CD4-positive, alpha-beta T cell treated with Interleukin-15 for 1 hour (primary cell): ENCODE results near the gene ORC5.
"Not testable (repeated sequence)": the region's sequence is repeated elsewhere in the genome, so short reads cannot be mapped to it uniquely, and the experiment has no call there.

ENCODE experiments used
- DNase-seq: peaks from one replicate; pipeline ENCODE4 v3.0.0-alpha.2; 2020

The ORC5 gene

DNA sequence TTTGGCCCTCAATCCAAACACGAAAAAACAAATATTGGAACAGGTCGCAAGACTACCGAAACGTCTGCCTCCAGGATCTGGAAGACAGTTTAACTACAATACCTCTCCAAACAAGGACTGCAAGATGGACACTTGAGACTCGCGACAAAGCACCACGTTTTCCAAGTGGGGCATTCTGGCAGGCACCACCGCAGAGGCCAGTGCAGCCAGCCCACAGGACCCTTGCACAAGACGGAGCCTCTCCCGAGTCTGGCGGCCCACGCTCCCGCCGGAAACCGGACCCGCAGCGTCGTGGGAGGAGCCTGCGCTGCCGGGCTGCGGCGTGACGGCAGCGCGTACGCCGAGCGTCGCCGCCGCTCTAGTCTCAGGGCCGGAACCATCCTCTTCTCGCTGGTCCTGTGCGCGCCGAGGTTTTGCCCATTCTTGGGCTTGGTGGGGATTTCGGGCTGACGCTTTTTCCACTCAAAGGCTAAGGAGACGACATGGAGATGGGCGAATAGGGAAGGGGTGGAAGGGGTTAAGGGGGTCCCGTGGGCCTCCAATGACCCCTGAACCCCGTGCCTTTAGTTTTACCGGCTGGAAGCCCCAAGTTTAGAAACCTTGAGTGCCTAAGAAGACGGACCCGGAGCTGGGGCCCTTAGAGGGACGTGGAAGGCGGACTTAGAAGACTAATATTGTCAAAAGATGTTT is at the start of gene ORC5:
TSS of gene ORC5 (minus strand) at position 283 of the 690 bp plus-strand sequence. CDS start at position 174, 109 bp downstream.
- peak; percentile 73 for DNase-seq

DNA sequence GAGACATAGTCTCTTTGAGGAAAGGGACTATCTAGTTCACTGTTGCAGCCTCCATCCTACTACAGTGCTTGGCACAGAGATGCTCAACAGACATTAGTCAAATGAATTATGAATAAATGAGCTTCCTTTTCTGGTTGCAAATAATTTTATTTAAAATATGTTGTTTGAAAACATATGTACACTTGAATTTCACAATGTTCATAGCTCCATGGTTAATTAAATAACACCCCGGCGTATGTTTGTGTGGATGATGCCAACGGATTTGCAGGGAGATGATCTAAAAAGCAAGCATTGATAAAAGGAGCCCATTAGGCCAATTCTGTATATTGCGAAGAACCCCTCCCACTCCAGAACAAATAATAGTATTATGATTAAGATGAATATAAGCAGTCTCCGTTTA is 47.8 kb upstream of the ORC5 start:
- DNase-seq, result no peak

DNA sequence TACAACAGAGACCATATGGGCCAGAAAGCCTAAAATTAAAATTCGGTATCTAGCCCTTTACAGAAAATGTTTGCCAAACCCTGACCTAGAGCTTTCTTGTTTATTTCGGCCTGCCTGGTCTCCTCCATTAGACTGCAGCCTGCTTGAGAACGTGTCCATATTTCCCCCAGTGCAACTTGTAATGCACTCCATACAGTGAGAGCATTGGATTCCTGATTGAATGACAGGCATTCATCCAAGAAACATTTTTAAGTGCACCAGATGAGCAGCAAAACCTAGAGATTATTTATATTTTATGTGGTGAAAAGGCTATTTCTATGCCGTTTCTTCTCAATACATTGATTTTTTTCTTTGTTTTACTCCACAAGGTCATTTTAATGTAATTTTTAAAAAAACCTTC is 47.4 kb upstream of the ORC5 start:
- DNase-seq, result no peak

DNA sequence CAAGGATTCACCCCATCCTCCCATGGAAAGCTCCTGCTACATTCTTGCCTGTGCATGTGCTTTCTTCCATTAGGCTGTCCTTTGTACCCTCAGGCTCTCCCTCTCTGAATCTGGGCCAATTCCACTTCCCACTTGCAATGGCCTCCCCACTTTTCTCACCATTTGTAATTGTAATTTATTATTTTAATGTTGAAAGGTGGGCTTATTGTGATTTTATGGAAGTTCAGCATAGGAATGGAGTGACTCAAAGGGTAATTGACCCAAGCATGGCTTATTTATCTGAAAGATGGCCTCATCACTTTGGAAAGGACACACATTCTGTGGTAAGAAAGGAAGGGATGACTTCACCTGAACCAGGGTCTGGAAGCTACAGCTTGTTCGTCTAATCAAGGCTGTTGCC is 46.9 kb upstream of the ORC5 start:
- no peak for DNase-seq

DNA sequence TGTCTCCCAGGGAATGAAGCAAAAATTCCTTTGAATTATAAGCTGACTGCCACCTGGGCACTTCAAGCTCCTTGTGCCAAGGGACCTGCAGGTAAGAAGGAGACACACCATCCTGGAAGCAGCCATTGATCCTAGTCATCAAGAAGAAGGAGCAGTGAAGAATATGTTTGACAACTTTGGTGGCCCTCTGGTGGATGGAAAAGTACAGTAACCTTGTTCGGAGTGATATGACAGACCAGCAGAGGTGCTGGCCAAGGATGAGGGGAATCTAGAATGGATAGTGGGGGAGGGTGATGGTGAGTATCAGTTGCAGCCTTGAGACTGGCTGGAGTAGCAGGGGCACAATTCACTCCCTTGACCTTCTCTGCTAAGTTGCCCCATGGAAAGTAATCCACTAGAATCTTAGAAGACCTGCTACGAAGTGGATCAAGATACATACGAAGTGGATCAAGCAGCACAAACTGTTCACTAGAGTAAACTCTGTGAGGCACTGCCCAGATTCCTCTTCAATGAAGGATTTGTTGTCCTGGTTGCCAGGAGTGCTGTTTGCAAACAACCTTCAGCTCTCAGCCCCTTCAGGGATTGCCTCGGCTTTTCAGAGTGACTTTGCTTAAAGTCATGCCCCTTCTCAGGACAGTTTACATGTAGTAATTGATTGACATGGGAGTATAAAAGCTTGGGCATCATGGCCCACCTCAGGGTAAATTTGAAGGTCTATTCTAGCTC is 44.8 kb upstream of the ORC5 start:
- DNase-seq, result no peak

DNA sequence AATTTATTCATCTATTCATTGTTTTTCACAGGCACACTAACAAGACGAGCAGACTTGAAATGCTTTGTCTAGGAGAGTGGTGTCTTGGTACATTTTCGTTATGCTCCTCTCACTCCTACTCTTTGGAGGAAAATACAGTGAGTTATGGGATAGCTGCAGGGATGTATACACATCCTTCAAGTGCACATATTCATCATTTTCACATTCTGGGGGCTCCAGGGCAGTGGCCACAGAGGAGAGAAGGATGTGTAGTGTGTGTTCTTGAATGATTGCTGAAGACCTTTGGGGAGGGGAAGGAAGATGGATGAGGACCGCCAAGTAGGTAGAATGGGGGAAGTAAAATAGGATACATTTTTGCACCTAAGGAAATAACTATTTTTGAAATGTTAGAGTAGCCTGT is 34.8 kb upstream of the ORC5 start:
- DNase-seq, result no peak

DNA sequence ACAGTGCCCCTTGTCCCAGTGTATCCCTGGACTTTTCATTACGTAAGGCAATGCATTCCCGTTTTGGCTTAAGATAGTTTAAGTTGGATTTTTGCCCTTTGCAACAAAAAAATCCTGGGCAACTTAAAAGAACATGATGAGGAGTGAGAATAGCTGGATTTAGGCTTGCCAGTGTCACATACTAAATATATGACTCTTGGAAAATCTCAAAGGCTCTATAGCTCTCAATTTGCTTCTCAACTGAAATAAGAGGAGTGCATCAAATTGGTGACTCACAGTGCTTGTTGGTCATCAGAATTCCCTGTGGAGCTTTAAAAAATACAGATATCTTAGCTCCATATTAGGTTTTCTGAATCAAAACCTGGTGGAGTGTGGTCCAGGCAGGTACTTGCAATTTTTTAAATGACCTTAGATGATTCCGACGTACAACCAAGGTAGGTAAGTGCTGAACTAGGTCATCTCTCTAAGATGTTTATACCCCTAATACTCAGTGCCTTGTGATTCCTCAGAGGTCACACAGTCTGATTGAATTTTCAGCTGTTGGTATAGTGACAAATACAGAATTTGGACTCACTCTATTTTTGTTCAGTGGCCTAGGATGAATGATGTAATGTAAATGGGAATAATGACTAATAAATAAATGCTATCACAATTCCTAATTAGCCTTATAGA is 33.9 kb upstream of the ORC5 start:
- no peak for DNase-seq

DNA sequence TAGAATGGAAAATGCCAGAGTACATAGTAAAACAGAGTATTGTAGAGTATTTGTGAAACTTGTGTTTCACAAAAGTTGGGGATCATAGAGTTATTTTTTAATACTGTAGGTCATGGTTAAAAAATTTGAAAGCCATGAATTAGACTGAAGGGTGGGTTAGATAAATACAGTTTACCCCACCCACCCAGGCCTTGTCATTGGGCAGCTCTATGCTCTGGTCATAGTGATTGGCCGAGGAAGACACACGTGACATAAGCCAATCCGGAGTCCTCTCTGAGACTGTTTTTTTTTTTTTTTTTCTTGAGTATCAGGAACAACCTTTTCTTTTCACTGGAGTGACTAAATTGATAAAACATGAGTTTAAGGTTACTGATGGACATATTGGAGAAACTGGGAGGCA is 33.3 kb upstream of the ORC5 start:
- DNase-seq, result no peak

DNA sequence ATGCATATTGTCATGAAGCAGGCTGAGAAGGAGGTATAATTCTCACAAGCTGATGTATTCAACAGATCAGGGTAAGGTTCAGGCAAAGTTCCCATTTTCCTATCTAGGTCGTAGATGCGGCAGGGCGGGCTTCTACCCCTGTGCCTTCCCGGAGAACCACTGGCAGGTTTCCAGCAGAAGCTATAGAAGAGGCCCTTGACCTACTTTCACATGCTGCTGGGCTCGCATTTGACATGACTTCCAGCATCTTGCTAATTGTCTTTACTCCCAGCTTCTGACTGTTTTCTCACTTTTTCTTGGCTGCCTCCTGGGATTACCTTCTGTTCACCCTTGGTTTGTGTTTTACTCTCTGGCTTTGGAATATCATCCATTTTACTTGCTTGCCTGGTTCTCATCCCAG is 32.6 kb upstream of the ORC5 start:
- no peak for DNase-seq

DNA sequence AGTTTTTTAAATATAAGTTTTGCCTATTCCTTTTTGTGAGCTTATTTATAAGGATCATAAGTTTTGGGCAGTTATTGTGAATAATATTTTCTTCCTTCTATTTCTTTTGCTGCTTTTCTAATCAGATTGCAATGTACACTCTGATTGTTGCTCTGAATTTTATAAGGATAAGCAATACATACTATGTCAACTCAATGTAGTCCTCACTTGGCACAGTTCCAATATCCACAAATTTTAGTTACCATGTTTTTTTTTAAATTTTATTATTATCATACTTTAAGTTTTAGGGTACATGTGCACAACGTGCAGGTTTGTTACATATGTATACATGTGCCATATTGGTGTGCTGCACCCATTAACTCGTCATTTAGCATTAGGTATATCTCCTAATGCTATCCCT is 27.2 kb upstream of the ORC5 start:
- DNase-seq, result not testable (repeated sequence)

DNA sequence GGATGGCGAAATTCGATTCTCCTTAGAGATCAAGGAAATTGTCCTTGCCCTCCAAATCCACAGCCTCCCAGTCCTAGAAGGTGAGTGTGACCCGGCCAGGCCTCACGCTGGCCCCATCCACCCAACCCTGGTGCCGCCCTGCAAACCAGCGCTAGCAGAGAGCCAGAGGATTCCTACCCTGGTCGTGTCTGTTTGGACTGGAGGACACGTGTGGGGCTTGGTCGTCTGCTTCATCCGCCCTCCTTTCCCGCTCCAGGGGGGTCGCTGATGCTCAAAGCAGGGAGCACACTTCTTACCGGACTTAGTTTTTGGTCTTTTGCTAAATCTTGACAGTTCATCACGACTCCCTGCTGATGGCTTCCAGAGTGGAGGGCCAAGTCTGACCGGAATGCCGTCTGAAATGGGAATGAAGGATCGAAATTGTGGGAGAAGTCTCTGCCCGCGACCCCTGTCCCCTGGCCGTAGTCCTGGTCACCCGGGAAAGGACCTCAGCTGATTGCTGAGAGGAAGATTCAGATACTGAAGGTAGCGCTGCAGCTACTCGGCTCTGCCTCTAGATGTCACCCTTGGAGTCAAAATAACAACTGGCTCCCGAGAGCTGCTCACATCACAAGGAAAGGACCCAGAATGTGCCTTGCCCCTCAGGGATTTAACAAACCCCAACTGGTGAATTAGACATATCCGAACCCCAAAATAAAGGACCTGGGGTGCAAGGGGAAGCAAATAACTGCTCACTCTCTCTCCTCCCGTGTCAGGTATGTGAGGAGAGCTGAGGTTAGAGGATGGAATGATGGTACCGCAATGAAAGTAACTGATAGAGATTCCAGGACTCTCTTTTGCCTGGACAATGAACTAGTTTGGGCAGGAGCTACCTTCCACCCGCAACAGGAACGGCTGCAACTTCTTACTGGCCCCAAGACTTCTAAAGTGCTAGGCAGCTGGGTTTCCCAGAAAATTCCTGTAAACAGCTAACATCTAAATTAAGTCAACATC is 23.5 kb upstream of the ORC5 start:
- DNase-seq, result peak; percentile 41

DNA sequence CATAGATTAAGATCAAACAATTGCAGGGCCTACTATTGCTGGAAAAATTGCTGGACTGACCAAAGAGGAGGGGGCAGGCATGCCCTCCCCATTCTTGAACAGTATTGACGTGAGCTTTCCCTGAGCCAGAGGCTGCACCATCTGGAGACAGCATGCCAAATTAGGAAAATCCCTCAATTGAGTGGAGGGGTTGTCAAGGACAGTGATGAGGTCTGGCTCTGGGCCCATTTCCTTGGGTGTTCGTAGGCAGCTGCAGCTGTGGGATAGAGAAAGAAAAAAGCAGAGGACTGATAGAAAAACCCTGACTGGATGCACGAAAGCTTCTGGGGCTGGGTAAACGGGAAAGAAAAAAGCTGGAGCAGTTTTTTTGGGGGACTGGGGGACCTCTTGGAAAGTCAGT is 22.8 kb upstream of the ORC5 start:
- no peak for DNase-seq

DNA sequence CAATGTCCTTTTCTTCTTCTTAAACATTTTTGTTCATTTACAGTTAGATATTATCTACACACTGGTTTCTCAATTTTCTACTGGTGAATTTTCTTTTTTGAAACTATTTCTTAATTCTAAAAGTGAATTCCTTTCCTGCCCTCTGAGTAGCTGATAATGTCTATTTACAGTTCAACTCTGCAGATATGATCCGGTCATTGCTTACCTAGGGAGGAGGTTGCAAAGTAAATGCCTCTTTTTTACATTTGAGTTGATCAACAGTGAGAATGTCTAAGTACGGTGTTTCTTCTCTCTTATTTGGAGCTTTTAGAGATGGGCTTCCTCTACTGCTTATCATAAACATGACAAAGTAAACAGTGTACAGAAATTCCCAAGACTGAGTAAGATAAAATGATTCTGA is 20.6 kb upstream of the ORC5 start:
- no peak for DNase-seq

DNA sequence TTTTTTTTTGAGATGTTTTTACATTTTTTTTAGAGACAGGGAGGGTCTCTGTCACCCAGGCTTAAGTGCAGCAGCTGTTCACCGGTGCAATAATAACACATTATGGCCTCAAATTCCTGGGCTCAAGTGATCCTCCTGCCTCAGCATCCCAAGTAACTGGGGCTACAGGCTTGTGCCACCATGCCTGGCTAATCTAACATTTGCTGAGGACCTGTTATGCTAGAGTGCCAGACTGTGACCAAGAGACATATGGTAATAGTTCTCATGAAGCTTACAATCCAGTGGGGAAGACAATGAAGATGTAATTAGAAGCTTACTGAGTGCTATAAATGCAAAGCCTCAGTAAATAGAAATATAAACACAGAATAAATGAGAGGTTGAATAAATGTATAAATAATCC is 17.6 kb upstream of the ORC5 start:
- no peak for DNase-seq

DNA sequence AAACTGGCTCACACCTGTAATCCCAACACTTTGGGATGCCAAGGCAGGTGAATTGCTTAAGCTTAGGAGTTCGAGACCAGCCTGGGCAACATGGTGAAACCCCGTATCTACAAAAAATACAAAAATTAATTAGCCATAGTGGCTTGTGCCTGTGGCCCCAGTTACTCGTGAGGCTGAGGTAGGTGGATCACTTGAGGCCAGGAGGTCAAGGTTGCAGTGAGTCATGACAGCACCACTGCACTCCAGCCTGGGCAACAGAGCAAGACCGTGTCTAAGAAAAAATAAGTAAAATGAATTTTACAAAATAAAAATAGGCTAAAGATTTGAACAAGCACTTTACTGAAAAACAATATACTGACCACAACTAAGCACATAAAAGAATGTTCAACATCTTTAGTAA is 9.8 kb upstream of the ORC5 start:
- DNase-seq, result no peak

DNA sequence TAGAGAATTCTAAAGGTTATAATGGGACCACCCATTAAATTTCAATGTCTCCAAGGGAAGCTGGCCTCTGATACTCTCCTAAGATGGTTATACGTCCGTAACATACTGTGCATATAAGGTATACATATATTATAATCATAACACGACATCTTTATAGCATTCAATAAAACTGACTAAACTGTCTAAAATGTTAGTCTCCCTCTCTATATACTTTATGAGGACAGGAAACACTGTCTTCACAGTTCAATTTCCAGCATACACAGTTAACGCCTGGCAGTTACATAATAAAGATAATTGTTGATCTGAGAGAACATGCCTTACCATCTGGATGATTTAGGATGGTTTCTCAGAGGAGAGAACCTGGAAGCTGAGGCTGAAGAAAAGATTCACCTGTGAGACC is 1.2 kb upstream of the ORC5 start:
- no peak for DNase-seq

DNA sequence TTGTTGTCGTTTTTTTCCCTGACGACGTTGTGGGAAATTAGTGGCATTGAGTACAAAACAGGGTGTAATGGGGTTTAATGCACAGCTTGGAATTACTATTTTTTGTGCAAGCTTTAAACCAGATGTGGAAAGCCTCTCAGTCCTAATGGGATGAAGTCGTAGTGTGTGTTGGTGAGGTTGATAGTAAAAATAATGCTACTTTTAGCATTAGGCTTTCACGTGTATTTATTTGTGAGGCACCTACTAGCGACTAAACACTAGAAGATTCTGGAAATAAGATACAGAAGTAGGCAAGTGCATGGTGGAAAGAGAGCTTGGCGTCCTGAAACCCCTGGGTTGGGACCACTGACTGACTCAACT is 588 bp upstream of the ORC5 start:
- DNase-seq, result no peak

DNA sequence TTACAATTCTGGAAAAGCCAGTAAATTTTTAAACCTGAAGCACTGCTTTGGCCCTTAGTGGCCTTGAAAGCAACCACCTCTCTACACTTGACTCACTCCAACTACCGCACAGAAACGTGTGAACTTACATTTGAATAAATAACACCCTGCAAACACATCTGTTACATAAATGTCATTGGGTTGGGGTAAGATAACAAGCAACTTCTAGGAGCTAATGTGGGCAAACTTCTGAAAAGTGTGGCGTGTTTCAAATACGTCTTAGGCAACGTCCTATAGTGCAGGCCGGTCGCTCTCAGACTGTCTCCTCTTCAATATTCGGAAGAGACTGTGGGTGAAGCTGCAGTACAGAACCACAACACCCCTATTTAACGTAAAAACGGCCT is 474 bp downstream of the ORC5 start:
- DNase-seq, result no peak

DNA sequence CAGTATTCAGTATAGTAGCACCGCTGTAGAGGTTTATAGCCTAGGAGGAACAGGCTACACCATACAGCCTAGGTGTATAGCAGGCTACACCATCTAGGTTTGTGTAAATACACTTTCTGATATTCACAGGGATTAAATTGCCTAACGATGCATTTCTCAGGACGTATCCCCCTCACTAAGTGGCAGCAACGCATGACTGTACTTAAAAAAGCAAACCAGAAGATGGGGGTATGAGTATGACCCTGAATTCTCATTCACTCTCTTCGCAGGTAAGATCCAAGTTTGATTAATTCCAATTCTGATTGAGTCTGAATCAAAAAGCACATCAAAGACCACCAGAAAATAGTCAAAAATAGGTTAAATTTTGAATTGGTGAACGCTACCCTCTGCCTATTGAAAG is 972 bp downstream of the ORC5 start:
- DNase-seq, result no peak

DNA sequence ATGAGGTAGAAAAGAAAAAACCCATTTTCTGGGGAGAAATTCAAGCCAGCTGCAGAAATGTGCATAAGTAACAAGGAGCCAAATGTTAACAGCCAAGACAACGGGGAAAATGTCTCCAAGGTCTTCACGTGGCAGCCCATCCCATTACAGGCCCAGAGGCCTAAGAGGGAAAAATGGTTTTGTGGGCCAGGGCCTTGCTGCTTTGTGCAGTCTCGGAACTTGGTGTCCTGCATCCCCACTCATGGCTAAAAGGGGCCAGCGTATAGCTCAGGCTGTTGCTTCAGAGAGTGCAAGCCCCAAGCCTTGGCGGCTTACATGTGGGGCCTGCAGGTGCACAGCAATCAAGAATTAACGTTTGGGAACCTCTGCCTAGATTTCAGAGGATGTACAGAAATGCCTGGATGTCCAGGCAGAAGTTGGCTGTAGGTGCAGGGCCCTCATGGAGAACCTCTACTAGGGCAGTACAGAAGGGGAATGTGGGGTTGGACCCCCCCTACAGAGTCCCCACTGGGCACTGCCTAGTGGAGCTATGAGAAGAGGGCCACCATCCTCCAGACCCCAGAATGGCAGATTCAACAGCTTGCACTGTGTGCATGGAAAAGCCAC is 9.0 kb downstream of the ORC5 start:
- DNase-seq, result no peak

DNA sequence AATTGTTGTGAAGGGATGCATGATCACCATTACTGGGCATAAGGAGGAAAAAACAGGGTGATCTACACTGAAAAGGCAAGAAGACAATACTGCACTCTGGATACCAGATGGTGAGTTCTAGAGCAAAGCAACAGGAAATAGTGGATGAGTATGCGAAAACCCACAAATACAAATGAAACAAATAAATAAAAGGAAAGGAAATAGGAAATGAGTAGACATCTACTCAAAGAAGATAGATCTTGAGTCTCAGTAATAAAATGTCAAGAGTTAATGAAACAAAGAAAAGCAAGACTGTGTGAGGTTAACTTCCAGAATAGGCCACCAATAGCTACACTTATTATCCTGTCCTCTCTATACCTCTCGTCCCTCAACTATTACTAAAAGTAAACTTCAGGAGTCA is 11.7 kb downstream of the ORC5 start:
- DNase-seq, result no peak

DNA sequence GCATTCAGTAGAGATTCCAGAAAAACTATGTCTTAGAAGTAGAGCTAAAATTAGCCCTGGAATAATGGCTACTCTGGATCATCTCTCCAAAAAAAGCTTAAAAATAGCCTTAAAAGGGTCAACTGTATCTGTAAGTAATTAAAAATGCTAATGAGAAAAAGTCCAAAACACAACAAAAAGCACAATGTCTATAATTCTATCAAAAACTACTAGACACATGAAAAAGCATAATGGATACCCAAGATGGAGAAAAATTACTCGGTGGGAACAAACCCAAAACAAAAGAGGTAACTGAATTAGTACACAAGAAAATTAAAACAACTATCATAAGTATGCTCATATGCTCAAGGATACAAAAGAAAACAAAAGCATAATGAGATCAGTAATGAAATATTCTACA is 15.4 kb downstream of the ORC5 start:
- DNase-seq, result no peak

DNA sequence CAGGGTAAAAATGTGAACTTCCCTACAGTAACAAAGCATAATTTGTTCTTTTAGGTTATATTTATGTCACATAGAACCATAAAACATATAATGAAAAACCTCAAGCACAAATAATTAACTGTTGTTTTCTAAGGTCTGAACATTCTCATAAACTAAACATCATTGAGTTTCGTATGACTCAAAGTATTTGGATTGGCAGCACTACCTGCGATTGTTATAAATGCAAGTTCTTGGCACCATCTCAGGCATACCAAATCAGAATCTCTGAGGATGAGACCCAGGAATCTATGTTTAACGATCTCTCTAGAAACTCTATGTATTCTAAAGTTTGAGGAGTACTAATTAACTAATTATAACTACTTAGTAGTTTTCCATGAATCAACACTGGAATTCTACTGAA is 22.5 kb downstream of the ORC5 start:
- no peak for DNase-seq
